DMS114 treated with DMSO at 0.1 percent for 48 hours (cell line): ENCODE results near the gene TBC1D9B.
"Not testable (repeated sequence)": the region's sequence is repeated elsewhere in the genome, so short reads cannot be mapped to it uniquely, and the experiment has no call there.

ENCODE experiments used
- DNase-seq: peaks from one replicate; lab custom pipeline; 2025; ENCODE audit not compliant: unreplicated experiment; lab: John Stamatoyannopoulos, UW

Gene TBC1D9B

DNA sequence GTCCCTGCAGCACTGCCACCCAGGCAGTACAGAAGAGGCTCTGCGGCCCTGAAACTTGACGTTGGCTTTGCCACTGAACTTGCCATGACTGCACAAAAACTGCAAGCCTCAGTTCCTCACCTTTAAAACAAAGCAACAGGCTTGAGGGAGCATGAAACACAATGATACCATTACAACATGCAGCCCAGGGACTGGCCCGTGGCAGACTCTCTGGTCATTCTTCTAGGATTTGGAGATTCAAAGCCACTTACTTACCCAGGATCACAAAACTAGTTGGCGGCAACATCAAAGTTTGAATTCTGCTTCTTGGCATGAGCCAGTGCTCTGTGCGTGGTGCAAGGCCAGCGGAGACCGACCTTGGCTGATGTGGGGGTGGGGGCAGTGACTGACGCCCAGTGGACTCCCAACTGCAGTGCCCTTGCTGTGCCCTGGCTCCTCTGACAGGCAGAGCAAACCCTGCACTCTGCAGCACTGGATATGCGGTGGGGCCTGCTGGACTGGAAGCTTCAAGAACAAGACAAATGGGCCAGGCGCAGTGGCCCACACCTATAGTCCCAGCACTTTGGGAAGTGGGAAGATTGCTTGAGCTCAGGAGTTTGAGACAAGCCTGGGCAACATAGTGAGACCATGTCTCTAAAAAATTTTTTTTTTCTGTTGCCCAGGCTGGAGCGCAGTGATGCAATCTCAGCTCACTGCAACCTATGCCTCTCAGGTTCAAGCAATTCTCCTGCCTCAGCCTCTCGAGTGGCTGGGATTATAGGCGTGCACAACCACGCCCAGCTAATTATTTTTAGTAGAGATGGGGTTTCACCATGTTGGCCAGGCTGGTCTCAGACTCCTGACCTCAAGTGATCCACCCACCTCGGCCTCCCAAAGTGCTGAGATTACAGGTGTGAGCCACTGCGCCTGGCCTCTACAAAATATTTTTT is 68.1 kb downstream of the TBC1D9B start:
- no peak for DNase-seq

DNA sequence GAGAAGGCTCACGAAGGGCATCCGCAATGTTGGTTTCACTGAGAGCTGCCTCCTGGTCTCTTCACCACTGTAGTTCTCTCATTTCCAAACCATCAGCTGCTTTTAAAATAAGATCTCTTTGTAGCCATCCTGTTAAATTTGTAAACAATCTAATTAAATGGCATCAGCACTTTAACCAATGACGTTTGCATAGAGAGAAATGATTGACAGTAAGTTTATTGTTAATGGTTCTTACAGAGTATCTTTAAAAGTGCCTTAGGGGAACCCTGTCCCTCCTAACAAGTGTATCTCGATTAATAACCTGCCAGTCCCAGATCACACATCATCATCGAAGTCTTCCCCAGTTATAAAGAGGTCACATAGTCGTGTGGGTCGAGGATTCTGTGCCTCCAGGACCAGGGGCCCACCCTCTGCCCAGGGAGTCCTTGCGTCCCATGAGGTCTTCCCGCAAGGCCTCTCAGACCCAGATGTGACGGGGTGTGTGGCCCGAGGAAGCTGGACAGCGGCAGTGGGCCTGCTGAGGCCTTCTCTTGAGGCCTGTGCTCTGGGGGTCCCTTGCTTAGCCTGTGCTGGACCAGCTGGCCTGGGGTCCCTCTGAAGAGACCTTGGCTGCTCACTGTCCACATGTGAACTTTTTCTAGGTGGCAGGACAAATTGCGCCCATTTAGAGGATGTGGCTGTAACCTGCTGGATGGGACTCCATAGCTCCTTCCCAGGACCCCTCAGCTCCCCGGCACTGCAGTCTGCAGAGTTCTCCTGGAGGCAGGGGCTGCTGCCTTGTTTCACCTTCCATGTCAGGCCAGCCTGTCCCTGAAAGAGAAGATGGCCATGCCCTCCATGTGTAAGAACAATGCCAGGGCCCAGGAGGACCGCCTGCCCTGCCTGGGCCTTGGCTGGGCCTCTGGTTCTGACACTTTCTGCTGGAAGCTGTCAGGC is 70.4 kb downstream of the TBC1D9B start:
- DNase-seq: no peak

DNA sequence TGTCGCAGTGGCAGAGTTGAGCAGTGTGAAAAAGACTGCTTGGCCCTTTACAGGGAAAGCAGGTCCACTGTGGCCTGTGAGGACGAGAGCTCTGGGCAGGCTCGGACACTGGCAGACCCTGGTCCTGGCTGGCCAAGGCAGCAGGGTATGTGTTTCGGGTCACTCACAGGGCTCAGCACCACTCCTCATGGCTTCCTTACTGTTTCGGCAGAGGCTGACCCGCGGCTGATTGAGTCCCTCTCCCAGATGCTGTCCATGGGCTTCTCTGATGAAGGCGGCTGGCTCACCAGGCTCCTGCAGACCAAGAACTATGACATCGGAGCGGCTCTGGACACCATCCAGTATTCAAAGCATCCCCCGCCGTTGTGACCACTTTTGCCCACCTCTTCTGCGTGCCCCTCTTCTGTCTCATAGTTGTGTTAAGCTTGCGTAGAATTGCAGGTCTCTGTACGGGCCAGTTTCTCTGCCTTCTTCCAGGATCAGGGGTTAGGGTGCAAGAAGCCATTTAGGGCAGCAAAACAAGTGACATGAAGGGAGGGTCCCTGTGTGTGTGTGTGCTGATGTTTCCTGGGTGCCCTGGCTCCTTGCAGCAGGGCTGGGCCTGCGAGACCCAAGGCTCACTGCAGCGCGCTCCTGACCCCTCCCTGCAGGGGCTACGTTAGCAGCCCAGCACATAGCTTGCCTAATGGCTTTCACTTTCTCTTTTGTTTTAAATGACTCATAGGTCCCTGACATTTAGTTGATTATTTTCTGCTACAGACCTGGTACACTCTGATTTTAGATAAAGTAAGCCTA is 71.3 kb downstream of the TBC1D9B start:
- no peak for DNase-seq

DNA sequence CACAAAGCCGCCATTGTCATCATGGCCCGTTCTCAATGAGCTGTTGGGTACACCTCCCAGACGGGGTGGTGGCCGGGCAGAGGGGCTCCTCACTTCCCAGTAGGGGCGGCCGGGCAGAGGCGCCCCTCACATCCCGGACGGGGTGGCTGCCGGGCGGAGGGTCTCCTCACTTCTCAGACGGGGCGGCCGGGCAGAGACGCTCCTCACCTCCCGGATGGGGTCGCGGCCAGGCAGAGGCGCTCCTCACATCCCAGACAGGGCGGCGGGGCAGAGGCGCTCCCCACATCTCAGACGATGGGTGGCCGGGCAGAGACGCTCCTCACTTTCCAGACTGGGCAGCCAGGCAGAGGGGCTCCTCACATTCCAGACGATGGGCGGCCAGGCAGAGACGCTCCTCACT is 72.8 kb downstream of the TBC1D9B start:
- not testable (repeated sequence) for DNase-seq

DNA sequence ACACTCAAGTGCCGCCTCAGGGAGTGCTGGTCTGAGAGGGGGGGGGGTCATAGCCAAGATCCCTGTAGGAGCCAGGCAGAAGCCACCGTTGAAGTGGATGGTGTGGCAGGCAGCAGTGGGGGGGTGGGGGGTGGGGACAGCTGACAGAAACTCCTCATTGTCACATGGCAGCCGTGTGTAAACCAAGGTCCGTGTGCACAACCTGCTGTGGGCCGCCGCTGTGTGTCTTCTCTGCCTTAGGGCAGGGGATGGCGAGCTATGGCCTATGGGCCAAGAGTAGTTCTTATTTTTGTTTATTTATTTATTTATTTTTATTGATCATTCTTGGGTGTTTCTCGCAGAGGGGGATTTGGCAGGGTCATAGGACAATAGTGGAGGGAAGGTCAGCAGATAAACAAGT is 73.6 kb downstream of the TBC1D9B start:
- no peak for DNase-seq

DNA sequence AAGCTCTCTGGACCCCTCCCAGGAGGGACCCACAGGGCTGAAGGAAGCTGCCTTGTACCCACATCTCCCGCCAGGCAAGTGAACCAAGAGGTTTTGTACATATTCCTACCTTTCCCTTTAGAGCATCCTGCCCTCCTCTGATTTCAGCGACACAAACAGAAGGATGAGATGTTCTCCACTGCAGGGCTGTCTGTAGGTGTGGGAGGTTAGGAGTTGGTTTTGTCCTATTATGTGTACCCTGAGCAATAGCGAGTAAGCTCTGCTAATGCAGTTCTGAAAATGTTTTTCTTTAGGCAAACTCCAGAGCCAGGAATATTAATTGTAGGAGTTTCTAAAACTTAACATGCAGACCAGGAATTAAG is 74.0 kb downstream of the TBC1D9B start:
- no peak for DNase-seq

DNA sequence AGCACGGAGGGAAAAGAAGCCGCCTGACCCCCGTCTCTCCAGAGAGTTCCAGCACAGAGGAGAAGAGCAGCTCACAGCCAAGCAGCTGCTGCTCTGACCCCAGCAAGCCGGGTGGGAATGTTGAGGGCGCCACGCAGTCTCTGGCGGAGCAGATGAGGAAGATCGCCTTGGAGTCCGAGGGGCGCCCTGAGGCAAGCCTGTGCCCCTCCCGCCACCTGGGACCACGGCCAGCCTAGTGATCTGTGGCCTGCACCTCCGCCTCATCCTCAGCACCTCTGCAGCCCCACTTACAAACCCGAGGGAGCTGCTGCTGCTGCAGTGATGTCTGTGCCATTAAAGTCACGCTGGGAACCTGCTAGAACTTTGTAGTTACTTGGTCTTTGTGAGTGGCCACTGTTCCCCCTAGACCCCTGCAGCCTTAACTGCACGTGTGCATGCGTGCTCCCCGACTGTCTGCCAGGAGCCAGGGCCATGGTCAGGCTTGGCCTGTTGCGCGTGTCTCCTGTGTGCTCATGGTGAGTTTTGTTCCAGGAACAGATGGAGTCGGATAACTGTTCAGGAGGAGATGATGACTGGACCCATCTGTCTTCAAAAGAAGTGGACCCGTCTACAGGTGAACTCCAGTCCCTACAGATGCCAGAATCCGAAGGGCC is 74.5 kb downstream of the TBC1D9B start:
- no peak for DNase-seq

DNA sequence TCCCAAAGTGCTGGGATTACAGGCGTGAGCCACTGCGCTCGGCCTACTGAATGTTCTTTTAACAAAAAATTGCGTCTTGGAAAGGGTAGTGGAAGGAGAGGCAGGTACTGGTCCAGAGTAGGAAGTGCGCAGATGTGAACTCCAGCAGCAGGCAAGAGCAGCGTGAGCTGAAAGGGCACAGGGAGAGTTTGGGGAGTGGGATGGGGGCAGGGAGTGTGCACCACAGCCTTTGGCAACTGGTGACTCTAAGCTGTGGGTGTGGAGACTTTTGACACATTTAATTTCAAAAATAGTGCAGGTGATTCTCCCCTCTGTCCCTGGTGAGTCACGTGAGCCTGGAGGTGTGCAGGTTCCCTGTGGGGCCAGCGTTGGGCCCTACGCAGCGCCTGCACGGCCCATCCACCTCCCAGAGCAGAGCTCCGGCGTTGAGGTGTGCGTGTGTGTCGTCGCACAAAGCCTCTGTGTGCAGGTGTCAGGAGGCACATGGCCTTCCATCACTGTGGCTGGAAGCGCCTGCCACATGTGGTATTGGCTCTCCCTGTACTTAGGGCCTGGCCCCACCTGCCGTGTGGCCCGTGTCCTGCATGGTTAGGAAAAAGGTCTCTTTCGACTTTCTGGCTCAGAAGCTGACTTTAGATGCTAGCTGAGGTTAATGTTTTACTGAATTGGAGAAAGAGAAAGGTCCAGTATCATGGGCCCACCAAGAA is 75.5 kb downstream of the TBC1D9B start:
- DNase-seq: no peak

DNA sequence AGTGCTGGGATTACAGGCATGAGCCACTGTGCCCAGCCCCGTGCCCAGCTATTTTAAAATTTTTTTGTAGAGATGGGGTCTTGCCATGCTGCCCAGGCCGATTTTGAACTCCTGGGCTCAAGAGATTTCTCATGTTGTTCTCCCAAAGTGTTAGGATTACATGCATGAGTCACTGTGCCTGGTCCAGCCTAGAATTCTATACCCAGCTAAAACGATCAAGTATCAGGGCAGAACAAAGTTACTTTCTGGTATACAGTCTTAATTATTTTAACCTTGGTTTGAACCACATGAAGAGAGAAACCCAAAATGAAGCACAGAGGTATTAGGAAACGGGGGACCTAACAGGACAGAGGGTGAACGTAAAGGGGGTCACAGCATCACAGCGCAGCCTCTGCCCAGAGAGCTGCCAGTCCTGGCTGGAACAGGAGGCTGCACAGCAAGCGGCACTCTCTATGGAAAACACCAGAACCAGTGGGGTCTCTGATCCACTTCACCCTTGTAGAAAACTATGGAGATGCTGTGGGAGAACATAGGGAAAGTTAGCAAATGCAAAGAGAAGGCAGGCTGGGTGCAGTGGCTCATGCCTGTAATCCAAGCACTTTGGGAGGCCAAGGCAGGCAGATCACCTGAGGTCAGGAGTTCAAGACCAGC is 76.8 kb downstream of the TBC1D9B start:
- DNase-seq: no peak

DNA sequence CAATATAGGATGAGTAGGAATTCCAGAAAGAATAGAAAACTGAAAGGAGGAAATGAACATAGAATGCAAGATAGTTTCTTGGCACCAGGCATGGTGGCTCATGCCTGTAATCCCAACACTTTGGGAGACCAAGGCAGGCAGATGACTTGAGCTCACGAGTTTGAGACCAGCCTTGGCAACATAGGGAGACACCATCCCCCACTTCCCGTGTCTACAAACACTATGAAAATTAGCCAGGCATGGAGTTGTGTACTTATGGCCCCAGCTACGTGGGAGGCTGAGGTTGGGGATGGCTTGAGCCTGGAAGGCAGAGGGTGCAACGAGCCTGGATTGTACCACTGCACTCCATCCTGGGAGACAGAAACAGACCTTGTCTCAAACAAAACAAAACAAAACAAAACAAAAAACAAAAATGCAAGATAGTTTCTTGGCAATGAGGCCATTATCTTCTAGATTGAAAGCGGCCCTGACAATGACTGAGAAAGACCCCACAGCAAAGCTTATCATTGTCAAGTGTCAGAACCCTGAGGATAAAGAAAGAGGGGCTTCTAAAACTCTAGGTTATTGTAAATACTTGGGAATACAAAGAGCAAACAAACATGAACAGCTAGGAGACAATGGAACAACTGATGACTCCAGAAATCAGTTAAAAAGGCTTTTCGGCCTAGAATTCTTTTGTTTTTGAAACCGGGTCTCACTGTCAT is 77.8 kb downstream of the TBC1D9B start:
- no peak for DNase-seq

DNA sequence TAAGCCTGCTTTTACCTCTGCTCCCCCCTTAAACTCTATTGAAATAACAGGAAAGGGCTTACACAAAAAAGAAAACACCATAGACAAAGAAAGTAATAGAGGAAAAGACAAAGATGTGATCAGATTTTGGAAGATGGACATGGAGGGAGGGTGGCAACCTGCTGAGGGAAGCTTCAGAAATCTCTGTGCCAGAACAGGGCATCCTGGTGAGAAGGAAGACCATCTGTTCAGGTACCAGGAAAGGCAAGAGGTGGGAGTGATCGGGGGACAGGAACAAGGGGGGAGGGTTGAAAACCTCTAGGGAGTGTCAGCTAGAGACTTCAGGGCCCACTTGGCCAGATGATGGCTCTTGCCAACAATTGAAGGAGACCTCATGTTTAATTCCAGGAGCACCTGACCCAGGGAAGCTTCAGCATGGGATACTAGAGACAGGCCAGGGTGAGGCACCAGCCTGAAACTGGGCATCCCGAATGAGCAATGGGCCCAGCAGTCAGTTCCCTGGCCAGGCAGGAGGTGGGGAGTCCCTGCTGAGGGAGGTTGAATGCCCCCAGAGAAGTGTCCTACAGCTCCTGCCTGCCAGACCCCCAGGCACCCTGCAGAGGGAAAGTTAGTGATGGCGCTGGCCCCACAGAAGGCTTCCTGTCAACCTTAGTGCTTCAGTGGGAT is 78.8 kb downstream of the TBC1D9B start:
- DNase-seq: no peak

DNA sequence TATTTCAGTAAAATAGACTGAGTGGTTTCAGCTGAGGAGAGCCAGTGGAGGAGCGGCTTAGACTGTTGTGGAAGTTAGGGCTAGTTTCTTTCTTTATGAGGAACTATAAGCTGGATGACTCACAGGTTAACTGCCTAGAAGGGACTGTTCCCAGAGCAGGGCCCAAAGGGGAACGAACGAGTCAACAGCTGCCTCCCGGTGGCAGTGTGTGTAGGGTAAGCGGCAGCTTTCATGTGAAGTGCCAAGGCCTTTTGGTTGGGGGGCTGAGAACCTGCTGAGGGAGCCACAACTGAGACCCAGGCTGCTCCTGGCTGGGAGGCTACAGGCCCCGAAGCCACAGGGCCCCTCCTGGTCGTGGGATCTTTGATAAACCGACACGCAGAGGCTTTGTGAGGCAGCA is 80.0 kb downstream of the TBC1D9B start:
- no peak for DNase-seq

DNA sequence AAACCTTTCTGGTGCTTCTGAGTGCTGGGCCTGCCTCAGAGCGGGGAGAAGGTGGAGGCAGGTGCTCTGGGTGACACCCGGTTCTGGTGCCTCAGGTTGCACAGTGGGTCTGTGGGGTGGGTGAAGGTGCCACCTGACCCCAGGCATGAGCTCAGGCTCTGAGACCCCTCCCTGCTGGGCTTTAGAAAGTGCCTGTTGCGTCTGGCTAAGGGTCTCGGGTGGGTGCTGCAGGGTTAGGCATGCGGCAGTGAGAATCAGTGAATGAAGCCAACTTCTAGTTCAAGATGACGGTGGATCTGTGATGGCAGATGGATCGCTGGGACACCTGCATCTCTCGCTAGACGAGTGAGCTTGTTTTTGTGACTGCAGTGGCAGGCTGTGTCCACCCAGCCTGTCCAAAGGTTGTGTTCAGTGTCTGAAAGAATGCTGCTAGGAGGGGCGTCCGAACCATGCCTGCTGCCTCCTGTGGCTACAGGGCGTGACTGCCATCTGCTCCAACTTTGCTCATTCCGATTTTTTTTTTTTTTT is 82.0 kb downstream of the TBC1D9B start:
- DNase-seq: no peak

DNA sequence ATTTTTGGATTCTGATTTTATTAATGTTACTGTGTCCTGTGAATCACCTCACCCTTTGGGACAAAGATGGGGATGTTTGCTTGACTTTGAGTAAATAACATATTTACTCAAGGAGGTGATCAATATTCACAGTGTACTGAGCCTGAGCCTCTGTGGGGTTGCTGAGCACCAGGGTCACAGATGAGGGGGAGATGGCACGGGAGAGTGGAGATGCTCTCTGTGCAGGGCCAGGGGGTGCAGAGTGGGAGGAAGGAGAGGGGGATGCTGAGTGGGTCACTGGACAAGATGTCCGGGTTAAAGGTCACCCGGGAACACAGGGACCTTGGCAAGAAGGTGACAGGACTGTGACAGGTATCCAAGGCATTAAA is 83.0 kb downstream of the TBC1D9B start:
- DNase-seq: no peak

DNA sequence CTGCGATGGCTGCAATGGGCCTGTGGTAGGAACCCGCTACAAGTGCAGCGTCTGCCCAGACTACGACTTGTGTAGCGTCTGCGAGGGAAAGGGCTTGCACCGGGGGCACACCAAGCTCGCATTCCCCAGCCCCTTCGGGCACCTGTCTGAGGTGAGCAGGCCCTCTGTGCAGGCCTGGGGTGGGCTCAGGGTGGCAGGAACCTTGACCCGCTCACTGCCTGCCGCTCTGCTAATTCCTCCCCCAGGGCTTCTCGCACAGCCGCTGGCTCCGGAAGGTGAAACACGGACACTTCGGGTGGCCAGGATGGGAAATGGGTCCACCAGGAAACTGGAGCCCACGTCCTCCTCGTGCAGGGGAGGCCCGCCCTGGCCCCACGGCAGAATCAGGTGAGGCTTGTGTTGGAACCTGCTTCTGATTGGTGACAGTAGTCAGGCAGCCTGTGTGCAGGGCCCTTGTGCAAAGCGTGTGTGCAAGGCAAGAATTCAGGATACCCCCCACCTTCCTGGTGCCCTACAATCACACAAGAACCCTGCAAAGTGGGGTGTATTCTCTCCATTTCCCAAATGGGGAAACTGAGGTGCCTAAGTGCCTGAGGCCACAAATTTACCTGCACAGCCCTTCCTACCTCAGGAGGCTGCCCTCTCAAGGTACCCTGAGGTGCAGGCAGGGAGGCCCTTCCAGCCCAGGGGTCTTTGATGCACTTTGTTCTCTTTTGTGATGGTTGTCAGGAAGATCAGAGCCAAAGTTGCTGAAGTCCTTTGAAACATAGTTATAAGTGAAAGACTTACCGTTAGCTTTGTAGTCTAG is 83.6 kb downstream of the TBC1D9B start:
- no peak for DNase-seq

DNA sequence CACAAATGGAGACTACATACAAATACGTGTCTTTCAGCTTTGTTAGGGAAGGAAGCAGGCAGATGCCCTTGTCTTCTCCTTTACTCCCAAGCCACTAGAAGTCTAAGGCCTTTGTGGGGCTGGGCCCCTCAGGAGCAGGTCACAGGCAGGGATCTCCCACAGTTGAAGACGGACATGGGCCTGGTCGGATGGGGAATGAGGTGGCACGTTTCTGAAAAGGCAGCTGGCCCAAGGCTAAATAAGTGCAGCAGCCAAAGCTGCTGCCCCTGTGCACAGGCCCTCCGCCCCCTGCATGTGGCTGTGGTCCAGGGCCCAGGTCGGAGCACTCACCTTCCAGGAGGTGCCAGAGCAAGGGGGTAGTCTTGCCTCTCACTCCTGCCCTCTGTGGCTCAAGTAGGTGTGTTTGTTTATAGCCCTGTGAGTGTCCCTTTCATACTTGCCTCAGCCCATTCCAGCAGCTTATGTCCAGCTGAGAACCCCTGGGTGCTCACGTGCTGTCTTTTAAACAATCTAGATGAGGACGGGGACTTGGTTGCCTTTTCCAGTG is 85.2 kb downstream of the TBC1D9B start:
- no peak for DNase-seq

DNA sequence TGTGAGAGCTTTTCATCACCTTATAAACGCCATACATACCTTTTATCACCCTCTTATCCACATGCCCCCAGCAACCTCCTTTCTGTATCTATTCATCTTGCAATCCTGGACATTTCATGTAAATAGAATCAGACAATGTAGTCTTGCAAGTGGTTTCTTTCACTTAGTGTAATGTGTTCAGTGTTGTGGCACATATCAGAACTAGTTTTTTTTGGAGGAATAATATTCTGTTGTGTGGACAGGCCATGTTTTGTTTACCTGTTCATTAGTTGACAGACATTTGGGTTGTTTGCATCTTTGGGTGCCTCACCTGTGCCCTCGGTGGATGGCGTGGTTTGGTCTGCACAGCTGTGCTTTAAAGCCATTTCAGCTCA is 85.7 kb downstream of the TBC1D9B start:
- DNase-seq: no peak
